Effector CD8-positive, alpha-beta T cell (primary cell): ENCODE data around the gene MMADHC.

Experiments
- DNase-seq: peaks from one replicate; lab custom pipeline; 2025; lab: John Stamatoyannopoulos, UW

MMADHC gene

DNA sequence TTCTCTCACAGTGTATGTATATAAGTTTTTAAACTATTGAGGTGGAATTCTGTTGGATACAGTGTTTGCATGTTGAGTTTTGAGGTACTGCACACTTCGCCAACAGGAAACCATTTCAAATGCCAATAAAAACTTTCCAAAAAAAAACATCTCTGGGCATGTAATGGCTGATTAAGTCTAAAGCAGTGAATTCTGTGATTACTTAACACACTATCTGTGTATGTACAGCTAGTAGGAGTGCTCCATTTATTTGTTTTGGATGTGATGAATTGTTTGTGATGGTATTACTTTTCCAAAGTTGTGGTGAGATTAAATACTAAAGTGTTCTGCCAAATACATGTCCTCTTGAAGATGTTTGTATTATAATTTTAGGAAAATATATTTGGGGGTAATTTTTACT, 31.1 kb downstream of the MMADHC start:
- no peak for DNase-seq

DNA sequence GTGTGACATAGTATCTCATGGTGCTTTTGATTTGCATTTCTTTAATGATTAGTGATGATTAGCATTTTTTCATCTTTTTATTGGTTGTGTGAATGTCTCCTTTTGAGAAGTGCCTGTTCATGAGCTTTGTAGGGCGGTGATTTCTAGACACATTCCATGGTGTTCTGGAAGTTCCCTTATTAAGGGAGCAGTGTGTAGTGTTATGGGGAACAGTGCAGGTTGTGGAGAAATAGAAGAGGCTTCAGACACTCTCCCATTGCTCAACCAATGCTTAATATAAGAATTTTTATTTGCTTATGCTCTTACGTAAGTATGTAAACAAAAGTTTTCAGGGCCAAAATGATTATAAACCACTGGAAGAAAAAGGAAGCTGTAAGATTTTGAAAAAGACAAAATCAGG, 34.7 kb downstream of the MMADHC start:
- DNase-seq, result no peak

DNA sequence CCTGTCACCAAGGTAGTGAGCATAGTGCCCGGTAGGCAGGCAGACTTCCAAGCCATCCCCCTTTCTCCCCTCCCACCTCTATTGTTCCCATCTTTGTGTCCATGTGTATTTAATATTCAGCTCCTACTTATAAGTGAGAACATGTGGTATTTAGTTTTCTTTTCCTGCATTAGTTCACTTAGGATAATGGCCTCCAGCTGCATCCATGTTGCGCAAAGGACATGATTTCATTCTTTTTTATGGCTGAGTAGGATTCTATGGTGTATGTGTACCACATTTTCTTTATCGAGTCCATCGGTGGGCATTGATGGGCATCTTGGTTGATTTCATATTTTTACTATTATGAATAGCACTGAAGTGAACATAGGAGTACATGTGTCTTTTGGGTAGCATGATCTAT, 35.3 kb downstream of the MMADHC start:
- no peak for DNase-seq

DNA sequence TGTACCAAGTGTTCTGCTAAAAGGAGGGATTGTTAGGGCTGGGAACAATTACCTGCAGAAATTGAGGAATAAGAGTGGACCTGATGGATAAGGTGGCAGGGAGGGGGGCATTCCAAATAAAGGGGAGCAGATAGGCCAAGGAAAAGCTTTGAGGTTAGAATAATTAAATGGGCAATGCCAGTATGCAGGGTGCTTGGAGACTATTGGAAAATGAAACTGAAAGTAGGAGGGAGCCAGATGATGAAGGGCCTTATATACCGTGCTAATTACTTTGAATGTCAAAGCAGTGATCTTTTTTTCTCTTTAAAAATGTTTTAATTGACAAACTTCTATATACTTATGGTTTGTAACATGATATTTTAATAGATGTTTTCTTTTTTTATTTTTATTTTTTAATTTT, 42.9 kb downstream of the MMADHC start:
- DNase-seq, result no peak

DNA sequence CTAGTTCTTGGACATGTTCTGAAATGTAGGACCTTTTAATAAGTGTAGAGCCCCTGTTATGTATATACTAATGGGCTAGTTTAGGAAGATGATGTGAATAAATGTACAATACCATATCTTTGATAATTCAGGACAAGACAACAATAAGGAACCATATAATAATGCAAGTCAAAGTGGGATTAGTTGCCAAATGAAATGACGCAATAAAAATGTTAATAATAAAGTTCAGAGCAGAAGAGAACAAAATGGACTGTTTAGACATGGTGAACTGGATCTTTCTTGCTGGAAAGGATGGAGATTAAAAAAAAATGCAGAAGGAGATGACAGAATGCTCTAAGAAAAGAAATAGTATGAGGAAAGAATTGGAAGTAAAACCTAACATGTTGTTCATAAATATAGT, 43.7 kb downstream of the MMADHC start:
- DNase-seq, result no peak

DNA sequence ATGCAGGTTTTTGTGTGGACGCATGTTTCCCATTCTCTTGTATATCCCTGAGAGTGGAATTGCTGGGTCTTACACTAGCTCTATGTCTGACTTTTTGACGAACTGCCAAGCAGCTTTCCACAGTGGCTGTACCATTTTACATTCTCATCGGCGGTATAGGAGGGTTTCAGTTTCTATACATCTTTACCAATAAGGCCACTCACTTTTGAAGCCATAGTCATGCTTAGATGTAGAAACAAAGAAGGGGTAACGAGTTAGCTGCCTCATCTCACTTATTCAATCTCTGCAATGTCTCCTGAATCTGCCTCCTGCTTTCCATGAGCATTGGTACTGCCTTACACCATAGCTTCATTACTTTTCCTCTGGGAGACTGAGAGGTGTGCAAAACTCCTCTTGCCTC, 47.4 kb downstream of the MMADHC start:
- DNase-seq, result no peak

DNA sequence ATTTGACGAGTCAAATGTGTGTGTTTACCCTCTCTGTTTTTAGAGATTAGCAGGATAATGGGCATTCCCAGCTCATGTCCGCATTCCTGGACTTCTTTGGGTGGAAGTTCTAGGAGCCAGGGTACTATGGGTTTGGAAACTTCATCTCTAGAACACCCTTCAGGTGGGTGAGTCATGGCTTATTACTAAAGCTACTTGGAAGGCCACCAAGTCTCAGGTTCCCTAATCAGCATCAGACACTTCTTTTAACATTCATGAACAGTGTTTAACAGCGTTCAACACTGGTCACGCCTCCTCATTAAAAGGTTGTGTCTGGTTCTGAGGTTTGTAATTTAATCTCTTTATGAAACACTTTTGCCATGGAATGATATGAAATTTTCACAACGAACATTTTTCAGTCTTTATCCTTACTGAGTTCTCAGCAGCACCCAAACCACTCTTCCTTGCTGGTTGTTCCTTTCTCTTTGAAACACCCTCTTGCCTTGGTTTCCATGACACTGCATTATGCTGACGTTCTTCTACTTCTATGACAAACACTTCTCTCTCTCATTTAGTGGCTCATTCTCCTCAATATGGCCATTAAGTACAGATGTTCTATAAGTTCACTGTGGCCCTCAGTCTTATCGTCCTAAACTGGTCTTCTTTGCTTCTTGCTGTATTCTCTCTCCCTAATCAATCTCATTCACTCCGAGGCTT, 49.3 kb downstream of the MMADHC start:
- no peak for DNase-seq

DNA sequence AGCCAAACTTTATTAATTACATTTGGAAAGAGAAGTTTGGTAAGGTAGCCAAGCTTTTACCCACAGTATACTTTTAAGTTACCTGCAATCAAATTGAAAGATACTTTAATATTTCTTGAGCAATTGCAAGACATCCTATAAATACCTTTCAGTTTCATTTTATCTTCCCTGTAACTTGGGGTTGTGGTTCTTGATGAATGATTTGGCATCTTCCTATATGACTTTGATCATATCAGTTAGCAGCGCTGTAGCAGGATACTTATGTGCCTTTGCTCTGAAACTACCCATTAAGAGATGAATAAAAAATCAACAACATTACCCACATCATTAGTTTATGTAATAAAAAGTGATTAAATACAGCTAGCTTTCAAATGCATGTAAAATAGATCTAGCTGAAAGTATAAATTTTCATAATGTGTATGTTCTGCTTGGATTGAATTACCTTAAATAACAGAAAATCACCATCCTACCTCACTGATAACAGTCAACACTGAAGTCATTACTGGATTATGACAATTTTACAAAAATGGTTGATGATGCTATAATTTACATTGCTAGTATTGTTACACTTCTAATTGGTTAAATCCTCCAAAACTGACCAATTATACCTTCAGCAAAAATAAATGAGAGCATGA, 50.4 kb downstream of the MMADHC start:
- no peak for DNase-seq

DNA sequence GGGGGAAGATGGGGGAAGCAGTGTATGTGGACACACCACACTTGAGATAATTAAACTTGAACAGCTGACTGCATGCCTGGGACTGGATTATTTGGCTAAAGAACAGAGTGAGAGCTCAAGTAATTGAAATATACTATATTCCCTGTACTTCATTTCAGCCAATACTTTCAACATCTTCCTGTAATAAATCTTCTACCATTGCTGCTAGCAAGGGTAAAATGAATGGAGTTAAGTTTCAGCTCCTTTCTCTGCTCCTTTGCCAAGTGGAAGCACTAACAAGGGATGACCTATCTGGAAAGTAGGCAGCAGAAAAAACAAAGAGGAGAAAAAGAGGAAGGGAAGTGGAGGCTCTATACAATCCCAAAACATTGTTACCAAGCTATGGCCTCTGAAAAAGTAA, 50.9 kb downstream of the MMADHC start:
- DNase-seq, result no peak

DNA sequence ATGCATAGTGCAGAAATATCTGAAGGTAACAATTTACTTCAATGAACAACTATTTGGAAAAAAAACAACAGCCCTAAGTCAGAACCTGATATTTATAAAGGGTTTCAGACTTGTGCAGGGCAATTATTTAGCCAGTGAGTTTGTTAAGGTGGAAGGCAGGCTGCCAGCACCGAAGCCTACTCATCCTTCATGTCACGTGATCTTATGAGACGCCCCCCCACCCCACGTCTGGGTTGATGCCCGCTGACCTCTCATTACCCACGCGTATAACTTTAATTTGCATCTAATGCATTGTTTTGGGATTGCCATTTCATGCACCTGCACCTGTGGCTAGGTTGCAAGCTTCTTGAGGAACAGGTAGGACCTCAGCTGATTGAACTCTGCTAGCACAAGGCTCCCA, 52.9 kb downstream of the MMADHC start:
- DNase-seq, result no peak

DNA sequence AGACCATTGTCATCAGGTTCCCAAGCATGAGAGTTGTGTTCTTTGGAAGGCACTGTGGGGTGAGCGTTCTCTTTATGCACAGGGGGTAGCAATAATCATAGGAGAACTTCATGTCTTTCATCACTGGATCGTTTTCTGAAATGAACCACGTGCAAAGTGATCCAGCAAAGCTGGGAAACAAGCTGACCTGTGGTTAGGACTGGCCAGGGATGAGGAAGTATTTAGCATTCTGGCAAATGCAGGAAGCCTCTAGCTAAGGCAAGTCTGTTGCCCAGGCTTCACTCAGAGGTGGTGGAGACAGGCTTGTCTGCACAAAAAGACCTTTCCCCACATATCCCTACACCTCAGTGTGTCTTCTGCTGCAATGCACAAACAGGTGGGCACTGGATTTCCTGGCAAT, 58.6 kb downstream of the MMADHC start:
- no peak for DNase-seq

DNA sequence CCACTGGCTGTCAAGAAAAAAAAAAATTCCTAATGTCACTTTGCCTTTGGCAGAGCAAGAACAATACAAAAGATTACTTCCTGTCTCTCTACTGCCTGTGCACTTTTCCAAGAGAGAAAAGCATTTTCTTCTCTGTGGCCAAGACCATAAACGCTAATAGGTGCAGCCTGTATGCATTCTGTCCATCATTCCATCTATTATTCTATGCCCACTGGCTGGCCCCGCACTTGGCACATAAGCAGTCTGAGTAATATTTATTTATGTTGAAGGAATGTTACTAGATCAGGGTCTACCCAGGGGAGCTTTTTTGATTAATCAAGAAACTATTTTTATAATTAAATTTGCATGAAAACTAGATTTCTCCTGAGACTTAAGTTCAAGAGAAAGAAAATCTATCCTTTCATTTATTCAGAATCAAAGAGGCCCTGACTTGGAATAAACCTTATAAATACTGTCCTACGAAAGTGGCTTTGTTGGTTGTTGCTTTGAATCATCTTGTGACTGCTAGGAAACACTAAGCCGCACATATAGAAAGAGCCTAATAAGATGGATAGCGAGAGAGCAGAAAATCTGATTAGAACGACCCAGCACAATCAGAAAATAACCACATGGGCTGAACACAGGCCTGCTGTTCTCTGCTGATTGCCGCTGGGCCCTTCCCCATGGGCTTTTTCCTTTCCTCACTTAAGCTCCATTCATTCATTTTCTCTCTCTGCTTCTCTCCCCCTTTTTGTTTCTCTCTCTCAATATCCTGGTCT, 59.4 kb downstream of the MMADHC start:
- no peak for DNase-seq

DNA sequence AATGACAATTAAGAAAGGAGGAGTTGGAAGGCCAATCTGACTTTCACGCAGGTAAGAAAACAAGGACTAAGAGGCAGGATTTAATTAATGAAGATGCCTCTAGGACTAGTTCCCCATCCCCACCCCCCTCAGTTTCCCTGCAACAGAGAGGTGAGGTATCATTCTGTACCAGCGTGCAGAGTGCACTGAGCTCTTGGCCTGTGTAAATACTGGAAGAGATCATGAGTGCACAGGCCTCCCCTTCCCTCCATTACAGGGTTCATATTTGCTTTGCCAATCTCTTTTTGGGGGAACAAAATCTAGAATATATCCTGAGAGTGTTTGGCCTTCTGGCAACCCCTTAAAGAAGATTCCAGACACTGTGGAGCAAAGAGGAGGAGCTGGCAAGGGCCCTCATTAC, 60.9 kb downstream of the MMADHC start:
- no peak for DNase-seq

DNA sequence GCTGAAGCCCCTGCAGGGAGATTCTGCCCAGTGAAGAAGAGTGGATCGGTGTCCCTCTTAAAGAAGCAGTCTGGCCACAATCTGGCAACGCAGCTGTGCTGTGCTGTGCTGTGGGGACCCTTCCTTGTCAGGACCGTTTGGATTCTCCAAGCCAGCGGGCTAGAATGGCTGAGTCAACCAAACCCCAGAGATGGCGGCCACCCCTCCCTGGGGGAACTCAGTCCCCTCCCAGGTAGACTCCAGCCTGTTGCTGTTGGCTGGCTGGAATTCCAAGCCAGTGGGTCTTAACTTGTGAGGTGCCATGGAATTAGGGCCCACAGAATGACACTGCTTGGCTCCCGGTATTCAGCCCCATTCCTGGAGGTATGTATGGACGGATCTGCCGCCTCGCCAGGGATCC, 62.3 kb downstream of the MMADHC start:
- no peak for DNase-seq
